ENCODE results near the gene TYROBP.

- TF ChIP-seq CTCF (IDR thresholded peaks at IDR 0.05; ENCODE audit: borderline replicate concordance, extremely low read depth, low read length, poor library complexity, severe bottlenecking) (no peak), EZH2 (IDR thresholded peaks at IDR 0.05; ENCODE audit: borderline replicate concordance, low read depth, low read length, severe bottlenecking) (no peak)
Observed at GRCh38 chr19:35955881-35956634, 48.0 kb upstream of the TYROBP start.
